ENCODE measurements around the gene RIOK1. TPM values are rescaled to one million over a fixed set of nuclear protein-coding genes. Genes with fewer than 3 reads are reported as not detected.

The RIOK1 gene
- total RNA-seq, 1 experiment from 2014 or later, result 15.6 TPM

- DNase-seq (ENCODE audit: low read depth), result no peak
Measured at GRCh38 chr6:7409740-7410139, 20.1 kb downstream of the RIOK1 start.

GRCh38 chr6:7410851-7411250 is 21.2 kb downstream of the RIOK1 start:
- no peak for DNase-seq (ENCODE audit: low read depth)

- no peak for DNase-seq (ENCODE audit: low read depth)
Measured at GRCh38 chr6:7411328-7411727, 21.7 kb downstream of the RIOK1 start.

- DNase-seq (ENCODE audit: low read depth), result no peak
Measured at GRCh38 chr6:7413151-7413823, 23.7 kb downstream of the RIOK1 start.

GRCh38 chr6:7414811-7415210 is 25.2 kb downstream of the RIOK1 start:
- peak; percentile 50 for DNase-seq (ENCODE audit: low read depth)

GRCh38 chr6:7417684-7418083 is 28.1 kb downstream of the RIOK1 start:
- no peak for DNase-seq (ENCODE audit: low read depth)

GRCh38 chr6:7418238-7418905 is 28.8 kb downstream of the RIOK1 start:
- DNase-seq (ENCODE audit: low read depth), result no peak

GRCh38 chr6:7419065-7419464 is 29.5 kb downstream of the RIOK1 start:
- DNase-seq (ENCODE audit: low read depth), result no peak

- no peak for DNase-seq (ENCODE audit: low read depth)
Measured at GRCh38 chr6:7421066-7421465, 31.5 kb downstream of the RIOK1 start.

- DNase-seq (ENCODE audit: low read depth), result no peak
Measured at GRCh38 chr6:7424058-7424457, 34.5 kb downstream of the RIOK1 start.

GRCh38 chr6:7424967-7425807 is 35.6 kb downstream of the RIOK1 start:
- peak; percentile 57 for DNase-seq (ENCODE audit: low read depth)

- DNase-seq (ENCODE audit: low read depth), result no peak
Measured at GRCh38 chr6:7425808-7426190, 36.2 kb downstream of the RIOK1 start.

GRCh38 chr6:7426447-7427169 is 37.0 kb downstream of the RIOK1 start:
- no peak for DNase-seq (ENCODE audit: low read depth)

GRCh38 chr6:7431313-7431673 is 41.7 kb downstream of the RIOK1 start:
- DNase-seq (ENCODE audit: low read depth), result no peak

- DNase-seq (ENCODE audit: low read depth), result no peak
Measured at GRCh38 chr6:7431674-7432390, 42.2 kb downstream of the RIOK1 start.

- no peak for DNase-seq (ENCODE audit: low read depth)
Measured at GRCh38 chr6:7432391-7433120, 42.9 kb downstream of the RIOK1 start.

- DNase-seq (ENCODE audit: low read depth), result no peak
Measured at GRCh38 chr6:7433121-7433617, 43.6 kb downstream of the RIOK1 start.

- no peak for DNase-seq (ENCODE audit: low read depth)
Measured at GRCh38 chr6:7434672-7435071, 45.1 kb downstream of the RIOK1 start.

GRCh38 chr6:7438011-7438410 is 48.4 kb downstream of the RIOK1 start:
- no peak for DNase-seq (ENCODE audit: low read depth)

- no peak for DNase-seq (ENCODE audit: low read depth)
Measured at GRCh38 chr6:7439228-7439627, 49.6 kb downstream of the RIOK1 start.

- DNase-seq (ENCODE audit: low read depth), result peak; percentile 46
Measured at GRCh38 chr6:7440476-7440875, 50.9 kb downstream of the RIOK1 start.
